Stimulated activated CD4-positive, alpha-beta T cell treated with anti-CD3 and anti-CD28 coated beads, TNF-alpha, amount 100 ng/mL, for 1 hour (primary cell): Measurements from ENCODE around the gene HKDC1.
"Not testable (repeated sequence)": the region's sequence is repeated elsewhere in the genome, so short reads cannot be mapped to it uniquely, and the experiment has no call there.

ENCODE experiments used
- DNase-seq, 3 donors: peaks; one replicate each; pipeline ENCODE4 v3.0.0-alpha.2; 2020; ENCODE audit warnings: low read depth in 3 of 3, low spot score in 1 of 3

Gene HKDC1

GRCh38 chr10:69242040-69242851, 22.1 kb downstream of the HKDC1 start:
- DNase-seq: no peak

- DNase-seq: no peak
These were observed 22.7 kb downstream of the HKDC1 start for GRCh38 chr10:69242852-69243212.

GRCh38 chr10:69243817-69244216, 23.7 kb downstream of the HKDC1 start:
- no peak for DNase-seq

GRCh38 chr10:69246036-69246435, 25.9 kb downstream of the HKDC1 start:
- no peak for DNase-seq

GRCh38 chr10:69246581-69247312, 26.6 kb downstream of the HKDC1 start:
- no peak for DNase-seq

- DNase-seq: no peak
These were observed 27.2 kb downstream of the HKDC1 start for GRCh38 chr10:69247313-69247710.

GRCh38 chr10:69248117-69248730, 28.1 kb downstream of the HKDC1 start:
- DNase-seq: no peak

GRCh38 chr10:69250041-69250440, 29.9 kb downstream of the HKDC1 start:
- no peak for DNase-seq

- DNase-seq: not testable (repeated sequence)
These were observed 31.3 kb downstream of the HKDC1 start for GRCh38 chr10:69251417-69251816.

- DNase-seq: no peak
These were observed 33.0 kb downstream of the HKDC1 start for GRCh38 chr10:69253171-69253570.

GRCh38 chr10:69254877-69255276, 34.7 kb downstream of the HKDC1 start:
- DNase-seq: no peak

- DNase-seq: no peak
These were observed 39.6 kb downstream of the HKDC1 start for GRCh38 chr10:69259547-69260243.

GRCh38 chr10:69261184-69261583, 41.1 kb downstream of the HKDC1 start:
- DNase-seq: no peak

- DNase-seq: no peak
These were observed 42.2 kb downstream of the HKDC1 start for GRCh38 chr10:69262292-69262751.

- no peak for DNase-seq
These were observed 45.4 kb downstream of the HKDC1 start for GRCh38 chr10:69265521-69265920.

- DNase-seq: no peak
These were observed 48.8 kb downstream of the HKDC1 start for GRCh38 chr10:69268761-69269416.

GRCh38 chr10:69269761-69270160, 49.6 kb downstream of the HKDC1 start:
- DNase-seq: no peak

GRCh38 chr10:69270990-69271389, 50.9 kb downstream of the HKDC1 start:
- no peak for DNase-seq

- DNase-seq: no peak
These were observed 52.5 kb downstream of the HKDC1 start for GRCh38 chr10:69272624-69273023.

- no peak for DNase-seq
These were observed 55.3 kb downstream of the HKDC1 start for GRCh38 chr10:69275444-69275843.

GRCh38 chr10:69276503-69276902, 56.4 kb downstream of the HKDC1 start:
- no peak for DNase-seq
